ENCODE data around the gene TENM4.

The TENM4 gene

DNA sequence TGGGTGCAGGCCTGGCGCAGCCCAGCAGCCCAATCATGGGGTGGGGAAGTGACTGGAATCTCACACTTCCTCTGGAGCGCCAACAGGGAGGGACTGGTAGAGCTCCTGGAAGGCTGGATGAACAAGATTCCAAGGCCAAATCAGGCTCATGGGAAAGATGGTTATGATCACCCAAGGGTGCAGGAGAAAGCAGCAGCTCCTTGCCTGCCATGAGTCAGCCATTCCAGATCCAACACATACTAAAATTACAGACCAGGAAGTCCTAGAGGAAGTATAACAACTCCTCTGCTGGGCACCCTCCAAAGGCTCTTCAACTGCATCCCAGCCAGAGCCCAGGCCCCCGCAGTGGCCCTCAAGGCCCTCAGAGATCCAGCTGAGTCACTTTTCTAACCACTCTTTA, 427.3 kb downstream of the TENM4 start:
- H3K4me3 ChIP-seq (ENCODE audit: low read depth, low read length) = no peak overlapping the region
- H3K36me3 ChIP-seq (ENCODE audit: control insufficient read depth in 2 of 2, insufficient read depth in 1 of 2, low read length in 2 of 2) = no peaks in the 10 kb centered on the region
- ChIA-PET CTCF (interaction anchor here (0.7 kb wide), 1 partner anchor 58 kb away, joined by 3 read pairs; no protein-coding TSS in a partner anchor), POLR2A (no interaction called here)
- H3K4me1 ChIP-seq (ENCODE audit: control insufficient read depth, insufficient read depth, low read length) = no peaks in the 10 kb centered on the region
- H3K9me3 ChIP-seq (ENCODE audit: control insufficient read depth, insufficient read depth, low read depth, low read length) = no peaks in the 10 kb centered on the region
- TF ChIP-seq WT1 (tag by site-specific recombination; IDR thresholded peaks at IDR 0.05) (no peak), ZBTB48 (tag by site-specific recombination; IDR thresholded peaks at IDR 0.05) (no peak), ZNF19 (tag by site-specific recombination; IDR thresholded peaks at IDR 0.05; ENCODE audit: low read depth) (no peak), ZNF26 (tag by site-specific recombination; IDR thresholded peaks at IDR 0.05) (no peak), ZNF639 (tag by site-specific recombination; IDR thresholded peaks at IDR 0.05) (no peak)
- TF ChIP-seq, protein P1, sequence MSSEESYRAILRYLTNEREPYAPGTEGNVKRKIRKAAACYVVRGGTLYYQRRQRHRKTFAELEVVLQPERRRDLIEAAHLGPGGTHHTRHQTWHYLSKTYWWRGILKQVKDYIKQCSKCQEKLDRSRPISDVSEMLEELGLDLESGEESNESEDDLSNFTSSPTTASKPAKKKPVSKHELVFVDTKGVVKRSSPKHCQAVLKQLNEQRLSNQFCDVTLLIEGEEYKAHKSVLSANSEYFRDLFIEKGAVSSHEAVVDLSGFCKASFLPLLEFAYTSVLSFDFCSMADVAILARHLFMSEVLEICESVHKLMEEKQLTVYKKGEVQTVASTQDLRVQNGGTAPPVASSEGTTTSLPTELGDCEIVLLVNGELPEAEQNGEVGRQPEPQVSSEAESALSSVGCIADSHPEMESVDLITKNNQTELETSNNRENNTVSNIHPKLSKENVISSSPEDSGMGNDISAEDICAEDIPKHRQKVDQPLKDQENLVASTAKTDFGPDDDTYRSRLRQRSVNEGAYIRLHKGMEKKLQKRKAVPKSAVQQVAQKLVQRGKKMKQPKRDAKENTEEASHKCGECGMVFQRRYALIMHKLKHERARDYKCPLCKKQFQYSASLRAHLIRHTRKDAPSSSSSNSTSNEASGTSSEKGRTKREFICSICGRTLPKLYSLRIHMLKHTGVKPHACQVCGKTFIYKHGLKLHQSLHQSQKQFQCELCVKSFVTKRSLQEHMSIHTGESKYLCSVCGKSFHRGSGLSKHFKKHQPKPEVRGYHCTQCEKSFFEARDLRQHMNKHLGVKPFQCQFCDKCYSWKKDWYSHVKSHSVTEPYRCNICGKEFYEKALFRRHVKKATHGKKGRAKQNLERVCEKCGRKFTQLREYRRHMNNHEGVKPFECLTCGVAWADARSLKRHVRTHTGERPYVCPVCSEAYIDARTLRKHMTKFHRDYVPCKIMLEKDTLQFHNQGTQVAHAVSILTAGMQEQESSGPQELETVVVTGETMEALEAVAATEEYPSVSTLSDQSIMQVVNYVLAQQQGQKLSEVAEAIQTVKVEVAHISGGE (tag by site-specific recombination; conservative IDR thresholded peaks at IDR 0.05; ENCODE audit: low read depth) = no peak
- H3K27ac ChIP-seq (ENCODE audit: extremely low read depth, low read depth, low read length) = no peak overlapping the region

- no peaks in the 10 kb centered on the region for H3K36me3 ChIP-seq (ENCODE audit: control insufficient read depth in 2 of 2, insufficient read depth in 1 of 2, low read length in 2 of 2)
- no peak overlapping the region for H3K4me3 ChIP-seq (ENCODE audit: low read depth, low read length)
- no peaks in the 10 kb centered on the region for H3K9me3 ChIP-seq (ENCODE audit: control insufficient read depth, insufficient read depth, low read depth, low read length)
- TF ChIP-seq ZNF202 (tag by site-specific recombination; IDR thresholded peaks at IDR 0.05; ENCODE audit: borderline replicate concordance) (no peak), ZIC2 (tag by site-specific recombination; IDR thresholded peaks at IDR 0.05) (no peak), ZNF692 (tag by site-specific recombination; IDR thresholded peaks at IDR 0.05) (no peak), ZNF398 (tag by site-specific recombination; IDR thresholded peaks at IDR 0.05) (no peak), MZF1 (tag by site-specific recombination; IDR thresholded peaks at IDR 0.05; ENCODE audit: borderline replicate concordance) (no peak)
- H3K27ac ChIP-seq (ENCODE audit: extremely low read depth, low read depth, low read length) = no peak overlapping the region
- ChIA-PET CTCF (no interaction called here), POLR2A (no interaction called here)
- H3K4me1 ChIP-seq (ENCODE audit: control insufficient read depth, insufficient read depth, low read length) = no peaks in the 10 kb centered on the region
These were observed 429.5 kb downstream of the TENM4 start for GRCh38 chr11:79011357-79011756.
